ENCODE measurements around the gene PPP1CA.
"Not testable (repeated sequence)": the region's sequence is repeated elsewhere in the genome, so short reads cannot be mapped to it uniquely, and the experiment has no call there.

The PPP1CA gene

GRCh38 chr11:67434395-67434881 is 32.8 kb upstream of the PPP1CA start:
- DNase-seq: no peak

DNA sequence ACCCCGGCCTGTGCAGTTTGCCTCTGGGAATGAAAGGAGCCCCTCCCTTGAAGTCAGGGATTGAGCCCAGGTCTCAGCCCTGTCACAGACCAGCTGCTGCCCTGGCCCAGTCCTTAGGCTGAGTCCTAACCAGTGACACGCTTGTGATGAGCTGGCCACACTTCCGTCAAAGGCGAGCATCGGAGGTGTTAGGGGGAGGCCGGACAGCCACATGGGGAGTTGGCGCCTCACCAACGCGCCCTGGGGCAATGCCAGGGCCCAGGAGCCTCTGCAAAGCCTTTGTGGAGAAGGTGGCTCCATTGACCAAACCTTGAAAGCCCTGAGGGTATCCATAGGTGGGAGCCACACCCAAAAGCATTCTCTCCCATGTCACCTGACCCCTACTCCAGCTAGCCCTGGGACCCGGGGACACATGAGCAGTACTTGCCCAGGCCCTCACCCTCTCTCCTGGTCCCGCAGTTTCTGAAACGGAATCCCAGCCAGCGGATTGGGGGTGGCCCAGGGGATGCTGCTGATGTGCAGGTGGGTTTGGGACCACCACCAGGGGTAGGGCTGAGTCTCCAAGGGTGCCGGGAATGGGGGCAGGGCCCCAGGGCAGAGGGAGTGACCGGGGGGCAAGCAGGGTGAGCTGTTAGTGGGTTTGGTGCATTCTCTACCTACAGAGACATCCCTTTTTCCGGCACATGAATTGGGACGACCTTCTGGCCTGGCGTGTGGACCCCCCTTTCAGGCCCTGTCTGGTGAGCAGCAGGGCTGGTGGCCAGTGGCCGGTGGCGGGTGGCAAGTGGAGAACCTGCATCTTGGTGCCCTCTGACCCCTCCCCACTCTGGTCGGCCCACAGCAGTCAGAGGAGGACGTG is 32.1 kb upstream of the PPP1CA start:
- DNase-seq: no peak

DNA sequence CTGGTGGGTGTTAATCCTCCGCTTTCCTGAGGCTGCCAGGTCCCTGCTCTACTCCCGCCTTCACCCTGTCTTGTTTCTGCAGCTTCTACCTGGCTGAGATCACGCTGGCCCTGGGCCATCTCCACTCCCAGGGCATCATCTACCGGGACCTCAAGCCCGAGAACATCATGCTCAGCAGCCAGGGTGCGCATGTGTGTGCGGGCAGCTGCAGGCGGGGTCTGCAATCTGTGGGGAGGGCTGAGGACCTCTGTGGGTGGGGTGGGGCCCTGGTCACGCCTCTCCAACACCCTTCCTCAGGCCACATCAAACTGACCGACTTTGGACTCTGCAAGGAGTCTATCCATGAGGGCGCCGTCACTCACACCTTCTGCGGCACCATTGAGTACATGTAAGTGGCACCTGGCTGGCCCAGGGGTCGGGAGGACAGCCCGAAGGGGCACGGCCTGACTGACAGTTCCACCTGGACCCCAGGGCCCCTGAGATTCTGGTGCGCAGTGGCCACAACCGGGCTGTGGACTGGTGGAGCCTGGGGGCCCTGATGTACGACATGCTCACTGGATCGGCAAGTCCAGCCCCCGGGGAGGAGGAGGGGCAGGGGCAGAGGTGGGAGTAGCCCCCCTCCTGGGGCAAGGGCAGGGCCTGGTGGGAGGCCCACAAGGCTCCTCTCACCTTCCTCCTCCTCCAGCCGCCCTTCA is 31.1 kb upstream of the PPP1CA start:
- no peak for DNase-seq

DNA sequence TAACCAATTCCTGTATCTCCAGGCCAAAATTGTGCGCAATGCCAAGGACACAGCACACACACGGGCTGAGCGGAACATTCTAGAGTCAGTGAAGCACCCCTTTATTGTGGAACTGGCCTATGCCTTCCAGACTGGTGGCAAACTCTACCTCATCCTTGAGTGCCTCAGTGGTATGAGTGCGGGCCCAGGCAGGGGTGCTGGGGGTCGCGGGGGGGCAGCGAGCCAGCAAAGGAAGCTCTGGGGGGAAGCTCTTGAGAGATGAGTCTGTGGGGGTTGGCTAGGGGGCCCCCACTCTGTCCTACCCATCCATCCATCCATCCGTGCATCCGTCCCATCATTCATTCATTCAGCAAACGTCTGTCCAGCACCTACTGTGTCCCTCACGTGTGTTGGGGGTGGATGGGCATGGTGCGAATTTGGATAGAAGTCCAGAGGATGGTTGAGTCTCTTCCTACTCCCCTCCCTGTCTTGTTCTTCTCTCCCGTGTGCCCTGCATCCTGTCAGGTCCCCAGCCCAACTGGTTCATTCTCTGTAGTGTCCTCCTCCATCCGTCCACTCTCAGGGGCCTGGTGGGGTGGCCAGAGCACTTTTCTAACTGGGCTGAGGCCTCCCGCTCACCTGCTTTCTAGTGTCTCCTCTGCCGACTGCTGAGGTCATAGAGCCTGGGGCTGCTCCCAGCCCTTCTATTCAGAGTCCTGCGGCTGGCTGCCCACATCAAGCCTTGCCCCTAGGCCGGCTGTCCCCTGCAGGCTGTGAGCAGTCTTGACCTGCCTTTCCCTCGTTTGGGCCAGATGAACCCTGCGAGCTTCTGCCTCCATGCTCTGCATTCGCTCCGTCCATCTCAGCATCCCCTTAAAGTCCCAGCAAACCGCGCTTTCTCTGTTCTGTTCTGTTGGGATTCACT is 29.9 kb upstream of the PPP1CA start:
- DNase-seq: no peak

DNA sequence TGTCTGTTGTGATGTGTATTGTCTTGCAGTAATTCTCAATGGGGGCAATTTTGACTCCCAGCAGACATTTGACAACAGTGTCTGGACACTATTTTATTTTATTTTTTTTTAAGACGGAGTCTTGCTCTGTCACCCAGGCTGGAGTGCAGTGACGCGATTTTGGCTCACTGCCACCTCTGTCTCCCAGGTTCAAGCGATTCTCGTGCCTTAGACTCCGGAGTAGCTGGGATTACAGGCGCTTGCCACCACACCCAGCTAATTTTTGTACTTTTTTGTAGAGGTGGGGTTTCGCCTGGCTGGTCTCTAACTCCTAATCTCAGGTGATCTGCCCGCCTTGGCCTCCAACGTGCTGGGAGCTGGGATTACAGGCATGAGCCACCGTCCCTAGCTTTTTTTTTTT is 28.1 kb upstream of the PPP1CA start:
- DNase-seq: no peak

DNA sequence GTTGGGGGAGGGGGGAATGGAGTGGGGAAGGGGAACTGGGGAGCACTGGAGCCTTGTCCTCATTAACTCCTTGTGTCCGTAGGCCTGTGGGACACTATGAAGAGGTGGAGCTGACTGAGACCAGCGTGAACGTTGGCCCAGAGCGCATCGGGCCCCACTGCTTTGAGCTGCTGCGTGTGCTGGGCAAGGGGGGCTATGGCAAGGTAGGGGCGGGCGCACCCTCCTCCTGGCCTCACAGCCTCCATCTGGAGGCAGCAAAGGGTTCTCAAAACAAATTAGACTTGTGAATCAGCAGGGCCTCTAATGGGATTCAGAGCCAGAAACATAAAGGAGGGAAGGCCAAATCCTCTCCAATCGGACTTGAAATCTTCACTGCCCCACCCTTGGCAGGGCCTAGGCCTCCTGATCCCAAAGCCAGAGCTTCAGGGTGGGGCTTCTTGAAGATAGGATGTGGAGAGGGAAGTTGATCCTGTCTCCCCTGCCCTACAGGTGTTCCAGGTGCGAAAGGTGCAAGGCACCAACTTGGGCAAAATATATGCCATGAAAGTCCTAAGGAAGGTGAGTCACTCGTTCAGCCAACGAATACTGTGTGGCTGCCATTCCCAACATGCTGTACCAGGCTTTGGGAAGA is 27.5 kb upstream of the PPP1CA start:
- no peak for DNase-seq

DNA sequence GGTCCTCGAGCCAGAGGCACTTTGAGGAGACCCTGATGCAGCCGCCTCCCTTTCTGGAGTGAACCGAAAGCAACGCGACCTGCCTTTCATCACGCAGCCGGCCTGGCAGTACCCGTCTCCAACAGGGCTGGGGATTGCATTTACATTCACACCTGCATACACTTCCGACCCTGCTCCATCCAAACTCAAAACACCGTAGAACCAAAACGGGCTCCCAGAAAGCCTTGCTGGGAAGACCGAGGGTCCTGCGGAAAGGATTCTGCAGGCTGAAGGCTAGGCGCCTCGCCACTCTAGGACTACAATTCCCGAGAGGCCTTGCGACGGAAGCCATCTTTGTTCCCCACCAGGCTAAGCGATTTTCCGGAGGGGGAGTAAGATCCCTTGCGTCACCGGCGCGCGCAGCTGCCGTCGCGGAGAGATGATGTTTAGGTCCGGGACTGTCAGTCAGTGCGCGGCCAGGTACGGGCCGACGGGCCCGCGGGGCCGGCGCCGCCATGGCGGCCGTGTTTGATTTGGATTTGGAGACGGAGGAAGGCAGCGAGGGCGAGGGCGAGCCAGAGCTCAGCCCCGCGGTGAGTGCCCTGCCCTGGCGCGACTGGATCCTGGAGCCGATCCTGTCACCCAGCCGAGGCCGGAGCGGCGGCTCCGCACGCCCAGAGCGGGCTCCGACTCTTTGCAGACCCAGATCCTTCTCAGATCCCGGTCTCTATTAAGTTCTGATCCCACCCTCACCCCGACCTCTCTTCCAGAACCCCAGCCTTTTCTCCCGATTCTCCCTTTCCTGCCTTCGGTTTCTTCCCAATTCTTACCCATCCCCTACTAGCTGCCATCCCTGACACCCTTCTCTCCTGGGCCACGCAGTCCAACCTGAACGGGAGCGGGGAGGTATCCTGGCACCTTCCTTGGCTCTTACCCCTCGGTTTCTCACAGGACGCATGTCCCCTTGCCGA is 26.7 kb upstream of the PPP1CA start, which contains the start of gene RPS6KB2:
Gene RPS6KB2, plus strand, starts transcription at position 443 of the 950 bp plus-strand sequence. Its CDS starts 52 bp downstream, at position 495.
- peak; percentile 97 for DNase-seq

DNA sequence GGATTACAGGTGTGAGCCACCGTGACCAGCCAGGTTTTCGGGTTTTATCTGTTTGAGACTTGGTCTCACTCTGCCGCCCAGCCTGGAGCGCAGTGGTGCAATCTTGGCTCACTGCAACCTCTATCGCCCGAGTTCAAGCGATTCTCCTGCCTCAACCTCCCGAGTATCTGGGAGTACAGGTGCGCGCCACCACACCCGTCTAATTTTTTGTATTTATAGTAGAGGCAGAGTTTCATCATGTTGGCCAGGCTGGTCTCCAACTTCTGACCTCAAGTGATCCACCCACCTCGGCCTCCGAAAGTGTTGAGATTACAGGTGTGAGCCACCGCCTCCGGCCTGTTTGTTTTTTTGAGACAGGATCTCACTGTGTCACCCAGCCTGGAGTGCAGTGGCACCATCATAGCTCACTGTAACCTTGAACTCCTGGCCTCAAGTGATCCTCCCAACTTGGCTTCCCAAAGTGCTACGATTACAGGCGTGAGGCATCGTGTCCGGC is 25.8 kb upstream of the PPP1CA start:
- not testable (repeated sequence) for DNase-seq

- DNase-seq: no peak
These were observed 22.4 kb upstream of the PPP1CA start for GRCh38 chr11:67423891-67424613.

DNA sequence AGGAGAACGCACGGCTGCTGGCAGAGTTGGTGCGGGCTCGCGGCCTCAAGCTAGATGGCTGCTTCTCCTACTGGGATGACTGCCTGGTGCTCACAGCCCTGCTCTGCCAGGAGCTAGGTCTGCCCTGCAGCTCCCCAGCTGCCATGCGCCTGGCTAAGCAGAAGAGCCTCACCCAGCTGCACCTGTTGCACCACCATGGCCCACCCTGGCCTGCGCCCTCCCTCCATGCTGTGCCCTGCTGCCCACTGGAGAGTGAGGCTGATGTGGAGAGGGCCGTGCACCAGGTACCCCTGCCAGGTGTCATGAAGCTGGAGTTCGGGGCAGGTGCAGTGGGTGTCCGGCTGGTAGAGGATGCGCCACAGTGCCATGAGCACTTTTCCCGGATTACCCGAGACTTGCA is 21.8 kb upstream of the PPP1CA start:
- no peak for DNase-seq

- DNase-seq: no peak
These were observed 21.2 kb upstream of the PPP1CA start for GRCh38 chr11:67422891-67423290.

DNA sequence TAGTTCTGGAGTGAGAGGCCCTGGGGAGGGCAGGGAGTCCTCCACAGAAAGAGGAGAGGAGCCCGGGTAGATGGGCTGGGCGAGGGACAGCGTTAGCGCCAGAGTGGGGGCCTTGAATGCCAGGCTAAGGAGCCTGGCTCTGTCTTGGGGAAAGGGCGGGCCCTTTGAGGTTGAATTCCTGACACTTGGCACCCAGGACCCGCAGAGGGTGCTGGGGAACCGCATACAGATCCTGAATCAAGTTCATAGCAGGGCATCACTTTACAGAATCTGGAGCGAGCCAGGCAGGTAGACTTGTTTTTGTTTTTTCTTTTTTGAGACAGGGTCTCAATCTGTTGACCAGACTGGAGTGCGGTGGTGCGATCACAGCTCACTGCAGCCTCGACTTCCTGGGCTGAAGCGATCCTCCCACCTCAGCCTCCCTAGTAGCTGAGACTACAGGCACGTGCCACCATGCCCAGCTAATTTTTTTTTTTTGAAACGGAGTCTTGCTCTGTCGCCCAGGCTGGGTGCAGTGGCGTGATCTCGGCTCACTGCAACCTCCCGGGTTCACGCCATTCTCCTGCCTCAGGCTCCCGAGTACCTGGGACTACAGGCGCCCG is 19.9 kb upstream of the PPP1CA start:
- DNase-seq: no peak

GRCh38 chr11:67420646-67421429 is 19.2 kb upstream of the PPP1CA start:
- peak; percentile 94 for DNase-seq

GRCh38 chr11:67420147-67420645 is 18.5 kb upstream of the PPP1CA start:
- DNase-seq: no peak

- DNase-seq: no peak
These were observed 17.8 kb upstream of the PPP1CA start for GRCh38 chr11:67419325-67420049.

GRCh38 chr11:67418476-67419281 is 17.0 kb upstream of the PPP1CA start:
- no peak for DNase-seq

- no peak for DNase-seq
These were observed 15.8 kb upstream of the PPP1CA start for GRCh38 chr11:67417425-67417824.

Data from NCI-H526 treated with DMSO at 0.1 percent for 48 hours (cell line).